ENCODE measurements around the gene ZNF326. TPM values are rescaled to one million over a fixed set of nuclear protein-coding genes. Genes with fewer than 3 reads are reported as not detected.

The ZNF326 gene
- total RNA-seq, 1 experiment from 2014 or later, result 33.4 TPM

- Mint-ChIP-seq H3K4me3 (ENCODE audit: low read depth, unreplicated experiment) (no peak overlapping the region), H3K4me1 (ENCODE audit: low read depth, unreplicated experiment) (peaks cover 8% of the 10 kb centered on the region), H3K36me3 (ENCODE audit: insufficient read depth, unreplicated experiment) (no peaks in the 10 kb centered on the region), H3K9me3 (ENCODE audit: low read depth, unreplicated experiment) (no peaks in the 10 kb centered on the region), H3K27ac (ENCODE audit: unreplicated experiment) (no peak overlapping the region), H3K27me3 (ENCODE audit: unreplicated experiment) (peaks cover 43% of the 10 kb centered on the region)
- no TSS peak for BruUV-seq (replicated peaks)
- intact Hi-C loops (cut with micrococcal nuclease; ENCODE audit: unreplicated experiment), result no loop called here
- no peak for DNase-seq
- TF ChIP-seq, protein P1, sequence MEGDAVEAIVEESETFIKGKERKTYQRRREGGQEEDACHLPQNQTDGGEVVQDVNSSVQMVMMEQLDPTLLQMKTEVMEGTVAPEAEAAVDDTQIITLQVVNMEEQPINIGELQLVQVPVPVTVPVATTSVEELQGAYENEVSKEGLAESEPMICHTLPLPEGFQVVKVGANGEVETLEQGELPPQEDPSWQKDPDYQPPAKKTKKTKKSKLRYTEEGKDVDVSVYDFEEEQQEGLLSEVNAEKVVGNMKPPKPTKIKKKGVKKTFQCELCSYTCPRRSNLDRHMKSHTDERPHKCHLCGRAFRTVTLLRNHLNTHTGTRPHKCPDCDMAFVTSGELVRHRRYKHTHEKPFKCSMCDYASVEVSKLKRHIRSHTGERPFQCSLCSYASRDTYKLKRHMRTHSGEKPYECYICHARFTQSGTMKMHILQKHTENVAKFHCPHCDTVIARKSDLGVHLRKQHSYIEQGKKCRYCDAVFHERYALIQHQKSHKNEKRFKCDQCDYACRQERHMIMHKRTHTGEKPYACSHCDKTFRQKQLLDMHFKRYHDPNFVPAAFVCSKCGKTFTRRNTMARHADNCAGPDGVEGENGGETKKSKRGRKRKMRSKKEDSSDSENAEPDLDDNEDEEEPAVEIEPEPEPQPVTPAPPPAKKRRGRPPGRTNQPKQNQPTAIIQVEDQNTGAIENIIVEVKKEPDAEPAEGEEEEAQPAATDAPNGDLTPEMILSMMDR (IDR thresholded peaks at IDR 0.05; ENCODE audit: unreplicated experiment), result no peak
- CTCF ChIA-PET, result no interaction called here
Measured at GRCh38 chr1:90074970-90075391, 80.1 kb downstream of the ZNF326 start.

- peaks cover 54% of the 10 kb centered on the region for H3K27me3 Mint-ChIP-seq (ENCODE audit: unreplicated experiment)
- DNase-seq, result no peak
- CTCF ChIA-PET, result no interaction called here
- no peak overlapping the region for H3K4me3 Mint-ChIP-seq (ENCODE audit: low read depth, unreplicated experiment)
- no peak overlapping the region for H3K27ac Mint-ChIP-seq (ENCODE audit: unreplicated experiment)
- H3K36me3 Mint-ChIP-seq (ENCODE audit: insufficient read depth, unreplicated experiment), result no peaks in the 10 kb centered on the region
- no peaks in the 10 kb centered on the region for H3K4me1 Mint-ChIP-seq (ENCODE audit: low read depth, unreplicated experiment)
- no peaks in the 10 kb centered on the region for H3K9me3 Mint-ChIP-seq (ENCODE audit: low read depth, unreplicated experiment)
- TF ChIP-seq, protein P1 (IDR thresholded peaks at IDR 0.05; ENCODE audit: unreplicated experiment), result no peak
- no TSS peak for BruUV-seq (replicated peaks)
- intact Hi-C loops (cut with micrococcal nuclease; ENCODE audit: unreplicated experiment), result no loop called here
Measured at GRCh38 chr1:90083995-90084394, 89.1 kb downstream of the ZNF326 start.

Other genes with a start within 250 kb of the ZNF326 start
- 22.3 and 27.8 TPM in 2 replicates for gene LRRC8D, start 174.1 kb upstream of the ZNF326 start, total RNA-seq (2022)

All from Calu3 (cell line).